HG03571 (cell line): ENCODE data around the gene PCNX1.

ENCODE experiments used
- ATAC-seq: cut with Tn5 transposase; IDR thresholded peaks from one replicate; pipeline ENCODE4 v1.9.1; 2021; ENCODE audit not compliant: unreplicated experiment

The PCNX1 gene

GRCh38 chr14:70888681-70889175 is 18.5 kb upstream of the PCNX1 start:
- no peak for ATAC-seq

DNA sequence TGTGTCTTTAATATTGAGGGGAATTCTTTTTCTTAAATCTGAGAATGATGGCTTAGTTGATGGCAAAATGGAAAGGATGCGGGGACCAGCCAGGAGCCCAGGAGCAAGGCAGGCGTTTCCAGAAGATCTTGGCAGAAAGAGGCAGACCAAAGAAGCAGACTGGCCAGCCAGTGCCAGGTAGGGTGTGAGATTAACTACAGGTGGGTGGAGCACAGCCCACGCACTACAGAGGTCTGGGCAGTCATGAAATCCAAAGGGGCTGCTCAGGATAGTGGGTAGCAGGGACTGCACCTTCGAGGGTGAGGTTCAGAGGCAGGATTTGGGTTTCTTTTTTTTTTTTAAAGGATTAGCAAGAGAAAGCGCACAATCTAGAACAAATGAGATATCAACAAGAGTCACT is 17.7 kb upstream of the PCNX1 start:
- no peak for ATAC-seq

GRCh38 chr14:70890826-70891659 is 16.2 kb upstream of the PCNX1 start:
- no peak for ATAC-seq

- no peak for ATAC-seq
These were observed 15.5 kb upstream of the PCNX1 start for GRCh38 chr14:70891737-70892136.

DNA sequence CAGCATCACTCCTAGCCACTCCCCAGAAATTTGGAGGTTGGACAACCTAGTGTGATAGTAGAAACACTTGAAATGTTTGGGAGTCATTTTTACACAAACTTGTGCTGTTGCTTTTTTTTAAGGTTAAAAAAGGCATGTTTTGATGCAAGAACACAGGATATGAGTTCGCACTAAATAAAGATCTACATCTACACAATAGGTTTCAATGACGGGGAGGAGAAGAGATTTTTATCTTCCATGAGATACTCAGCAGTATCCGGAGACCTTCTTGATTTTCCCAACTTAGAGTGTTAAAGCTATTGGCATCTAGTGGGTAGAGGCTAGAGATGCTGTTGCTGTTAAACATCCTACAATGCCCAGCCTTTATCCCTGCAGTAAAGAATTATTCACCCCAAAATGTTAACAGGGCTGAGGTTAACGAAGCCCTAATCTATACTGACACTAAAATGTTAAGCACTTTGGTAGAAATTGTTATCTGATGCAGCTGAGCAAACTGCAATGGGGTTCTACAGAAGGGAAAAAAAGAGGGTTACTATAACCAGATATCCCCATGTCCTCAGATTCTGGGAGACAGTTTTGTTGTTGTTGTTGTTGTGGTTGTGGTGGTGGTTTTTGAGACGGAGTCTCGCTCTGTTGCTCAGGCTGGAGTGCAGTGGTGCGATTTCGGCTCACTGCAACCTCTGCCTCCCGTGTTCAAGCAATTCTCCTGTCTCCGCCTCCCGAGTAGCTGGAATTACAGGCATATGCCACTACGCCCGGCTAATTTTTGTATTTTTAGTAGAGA is 14.0 kb upstream of the PCNX1 start:
- no peak for ATAC-seq

GRCh38 chr14:70893858-70894291 is 13.4 kb upstream of the PCNX1 start:
- no peak for ATAC-seq

DNA sequence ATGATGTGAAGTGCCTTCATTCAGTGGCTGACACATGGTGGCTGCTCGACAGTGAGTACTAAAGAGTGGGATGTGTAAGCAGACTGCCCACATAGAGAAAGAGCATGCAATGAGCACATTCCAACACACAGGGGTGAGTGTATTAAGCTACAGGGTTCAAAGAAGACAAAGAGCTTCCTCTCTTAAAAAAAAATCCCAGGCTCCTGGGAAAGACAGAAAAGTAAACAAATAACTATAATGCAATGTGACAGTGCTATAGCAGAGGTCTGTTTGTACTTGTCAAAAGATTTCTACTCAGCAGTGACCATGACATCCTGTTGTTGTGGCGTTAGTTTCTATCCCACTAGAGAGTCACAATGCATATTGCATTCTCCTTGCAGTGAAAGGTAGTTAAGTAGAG is 12.4 kb upstream of the PCNX1 start:
- ATAC-seq: no peak

DNA sequence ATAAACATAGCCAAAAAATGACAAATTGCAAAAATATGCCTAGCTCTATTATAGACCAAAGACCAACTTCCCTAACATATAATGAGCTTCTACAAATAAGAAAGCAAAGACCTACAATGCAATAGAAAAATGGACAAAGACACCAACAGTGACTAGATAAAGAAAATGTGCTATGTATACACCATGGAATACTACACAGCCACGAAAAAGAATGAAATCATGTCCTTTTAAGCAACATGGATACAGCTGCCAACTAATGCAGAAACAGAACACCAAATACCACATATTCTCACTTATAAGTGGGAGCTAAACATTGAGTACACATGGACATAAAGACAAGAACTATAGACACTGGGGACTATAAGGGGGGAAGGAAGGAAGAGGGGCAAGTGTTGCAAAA is 10.9 kb upstream of the PCNX1 start:
- no peak for ATAC-seq

DNA sequence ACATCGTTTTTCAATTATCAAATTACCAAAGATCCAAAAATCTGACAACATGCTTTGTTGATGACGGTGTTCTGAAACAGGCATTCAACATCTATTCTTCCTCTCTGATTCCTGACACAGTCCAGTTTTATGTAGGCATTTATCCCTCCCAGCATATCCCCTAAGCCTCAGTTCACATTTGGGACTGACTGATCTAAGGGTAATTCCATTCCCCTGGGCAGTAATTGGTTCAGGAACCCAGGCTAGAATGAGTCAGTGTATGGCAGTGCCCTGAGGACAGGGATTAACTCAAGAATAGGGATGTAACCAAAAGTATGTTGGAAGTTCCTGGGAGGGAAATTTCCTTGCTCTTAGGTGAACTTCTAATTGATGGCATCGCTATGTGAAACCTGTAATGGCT is 10.3 kb upstream of the PCNX1 start:
- ATAC-seq: no peak

DNA sequence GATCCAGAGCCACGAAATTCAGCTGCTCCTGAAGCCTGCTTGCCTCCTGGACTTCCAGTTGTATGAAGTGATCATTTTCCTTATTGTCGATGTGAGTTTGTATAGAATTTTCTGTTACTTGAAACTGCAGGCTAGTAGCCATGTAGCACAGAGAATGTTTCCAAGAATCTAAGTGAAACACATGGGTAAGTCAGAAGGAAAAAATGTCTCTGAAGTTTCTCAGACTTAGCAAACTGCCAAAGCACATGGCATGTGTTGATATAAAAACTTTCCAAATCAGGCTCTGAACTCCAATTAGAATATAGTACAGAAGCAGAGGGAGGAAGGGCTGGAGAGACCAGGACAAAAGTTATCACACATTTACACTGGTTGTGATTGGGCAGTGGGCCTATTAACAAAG is 9.8 kb upstream of the PCNX1 start:
- no peak for ATAC-seq

- ATAC-seq: no peak
These were observed 9.0 kb upstream of the PCNX1 start for GRCh38 chr14:70898111-70898745.

DNA sequence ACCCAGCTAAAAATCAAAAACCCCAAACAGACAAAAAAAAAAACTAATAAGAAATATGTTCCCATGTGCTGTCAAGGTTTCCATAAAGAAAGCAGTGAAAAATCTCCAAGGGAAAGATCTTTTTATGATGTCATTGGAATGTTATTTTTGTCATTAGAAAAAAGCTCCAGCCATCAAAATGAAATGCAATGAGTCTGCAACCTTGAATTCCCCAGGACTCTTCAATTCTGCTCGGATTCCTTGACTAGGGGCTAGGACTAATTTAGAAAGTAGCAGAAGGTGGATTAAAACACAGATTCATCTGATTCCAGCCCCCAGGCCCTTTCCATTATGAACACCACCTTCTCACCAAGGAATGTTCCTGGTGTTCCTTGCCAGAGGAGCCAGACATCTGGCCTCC is 6.0 kb upstream of the PCNX1 start:
- ATAC-seq: no peak

DNA sequence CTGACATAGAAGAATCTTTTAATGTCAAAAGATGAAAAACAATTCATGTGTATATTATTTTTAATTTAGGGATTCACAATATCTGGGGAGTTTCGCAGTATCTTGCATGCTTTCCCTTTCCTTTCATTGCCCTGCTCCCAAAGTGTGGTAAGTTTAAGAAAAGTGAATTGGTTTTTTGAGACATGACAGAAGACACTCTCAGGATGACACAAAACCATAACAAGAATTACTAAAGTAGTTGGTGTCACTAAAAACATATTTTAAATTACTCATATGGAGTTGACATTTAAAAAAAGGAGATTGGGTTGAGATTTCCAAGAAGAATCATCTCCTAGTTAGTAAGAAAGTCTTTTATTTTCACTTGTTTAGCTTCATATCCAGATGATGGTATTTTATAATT is 5.1 kb upstream of the PCNX1 start:
- ATAC-seq: no peak

DNA sequence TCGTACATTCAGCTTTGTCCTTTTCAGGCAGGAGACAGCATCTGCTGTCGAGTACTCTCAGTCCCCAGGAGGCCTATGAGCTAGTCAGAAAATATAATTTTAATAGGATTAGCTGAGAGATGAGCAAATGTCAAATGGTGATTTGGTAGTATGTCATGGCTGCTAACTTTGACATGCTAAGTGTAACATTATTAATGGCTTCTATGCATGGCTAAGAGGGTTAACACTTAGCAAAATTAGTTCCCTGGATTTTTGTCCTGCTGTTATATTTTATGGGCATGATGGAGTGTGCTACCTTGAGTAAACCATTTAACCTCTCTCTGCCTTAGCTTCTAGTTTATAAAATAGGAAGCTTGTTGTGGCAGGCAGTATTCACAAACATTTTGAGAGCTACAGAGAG is 2.9 kb upstream of the PCNX1 start:
- no peak for ATAC-seq

DNA sequence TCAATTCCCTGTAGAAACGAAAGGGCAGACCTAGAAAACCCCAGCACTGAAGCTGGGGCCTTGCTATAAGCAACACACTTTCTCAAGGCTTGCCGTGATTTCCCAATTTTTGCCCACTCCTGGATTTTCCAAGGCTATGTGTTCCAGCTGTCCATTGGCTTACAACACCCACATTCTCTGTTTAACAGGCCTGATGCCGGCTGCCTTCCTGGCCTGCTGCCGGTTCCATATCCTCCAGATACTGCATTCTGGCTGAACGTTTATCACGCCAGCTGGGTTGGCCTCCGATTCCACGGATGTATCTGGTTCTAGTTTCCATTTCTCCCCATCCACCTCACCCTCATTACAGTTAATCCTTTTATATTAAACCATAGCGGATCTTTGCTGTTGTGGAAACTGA is 2.0 kb upstream of the PCNX1 start:
- no peak for ATAC-seq

DNA sequence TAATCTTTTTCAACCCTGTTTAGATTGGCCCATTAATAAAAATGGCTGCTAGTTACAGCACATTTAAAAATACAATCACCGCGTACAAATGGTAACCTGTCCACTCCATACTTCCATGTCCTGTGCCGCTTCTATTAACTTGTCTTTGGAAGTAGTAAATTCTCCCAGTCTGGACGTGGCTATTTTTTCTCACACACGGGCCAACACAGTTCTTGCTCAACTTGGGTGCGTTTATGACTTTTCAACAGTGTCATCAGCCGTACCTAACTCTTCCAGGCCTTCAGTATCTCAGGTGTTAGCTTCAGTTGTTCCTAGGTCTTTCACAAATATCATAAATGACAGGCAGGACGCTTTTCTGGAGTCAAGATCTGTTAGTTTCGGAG is 475 bp upstream of the PCNX1 start:
- no peak for ATAC-seq

DNA sequence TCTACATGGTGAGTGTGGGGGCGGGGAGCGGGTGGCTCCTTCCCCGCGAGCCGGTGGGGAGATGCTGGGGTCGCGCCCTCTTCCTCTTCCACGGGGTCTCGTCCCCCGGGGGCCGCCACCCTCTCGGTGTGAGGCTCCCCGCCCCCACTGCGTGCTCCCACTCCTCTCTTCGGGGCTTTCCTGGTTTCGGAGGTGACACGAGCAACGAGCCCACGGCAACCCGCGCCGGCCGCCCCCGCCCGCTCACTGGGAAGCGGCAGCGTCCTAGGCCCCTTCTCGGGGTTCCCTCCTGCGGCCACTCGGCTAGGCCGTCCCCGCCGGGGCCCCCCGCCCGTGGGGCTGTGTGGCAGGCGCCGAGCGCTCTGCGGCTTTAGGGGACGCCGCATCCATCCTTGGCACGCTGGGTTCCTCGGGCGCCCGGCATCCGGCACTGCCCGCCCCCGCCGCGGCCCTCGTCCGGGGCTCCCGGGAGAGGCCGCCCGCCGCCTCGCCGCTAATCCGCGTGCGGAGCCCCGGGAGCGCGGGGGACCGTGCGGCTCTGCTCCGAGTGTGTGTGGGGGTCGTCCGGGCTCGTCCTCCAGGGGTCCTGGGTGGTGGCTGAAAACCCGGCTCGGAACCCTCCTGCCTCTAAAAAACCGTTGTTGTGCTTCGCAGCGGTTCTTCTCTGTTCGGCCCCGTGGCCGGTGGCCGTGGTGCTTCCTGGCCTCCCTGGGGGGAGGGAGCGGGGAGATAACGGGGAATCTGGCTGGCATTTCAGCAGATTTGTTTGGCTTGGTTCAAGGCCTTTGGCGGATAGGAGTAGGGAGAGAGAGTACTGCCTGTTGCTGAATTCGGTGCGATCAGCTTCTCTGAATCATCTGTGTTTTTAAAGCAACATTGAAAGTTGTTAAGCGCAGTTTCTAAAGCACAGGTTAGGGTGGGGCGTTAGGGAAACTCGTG is 1.0 kb downstream of the PCNX1 start:
- ATAC-seq: peak; percentile 24

DNA sequence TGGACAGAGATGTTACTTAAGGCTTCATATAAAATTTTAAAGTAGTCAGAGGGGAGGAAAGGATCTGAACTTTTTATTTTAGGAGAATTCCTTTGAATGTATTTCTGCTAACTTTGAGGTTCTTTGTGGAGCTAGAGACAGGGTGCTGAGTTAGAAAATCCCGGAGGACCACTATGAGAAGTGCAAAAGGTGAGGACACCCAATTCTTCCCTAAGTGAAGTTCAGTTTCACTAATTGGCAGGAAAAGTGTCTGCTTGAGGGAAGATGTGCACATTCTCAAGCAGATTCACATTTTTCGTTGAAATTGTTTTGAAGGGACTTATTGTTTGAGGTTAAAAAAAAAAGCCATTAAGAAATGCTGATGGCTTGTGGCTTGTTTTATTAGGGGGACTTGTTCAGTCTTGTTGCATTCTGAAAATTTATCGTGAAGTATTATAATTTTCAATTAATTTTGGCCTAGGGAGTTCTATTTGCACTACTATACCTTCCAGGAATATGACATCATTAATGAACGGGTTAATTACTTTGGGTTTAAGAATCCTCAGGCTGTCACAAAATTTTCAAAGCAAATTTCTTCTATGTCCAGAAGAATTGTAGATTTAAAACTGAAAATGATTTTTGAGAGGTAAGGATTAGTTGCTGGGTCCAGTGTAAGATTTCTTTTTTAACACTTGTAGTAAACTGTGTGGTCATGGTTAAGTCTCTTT is 1.8 kb downstream of the PCNX1 start:
- ATAC-seq: no peak

DNA sequence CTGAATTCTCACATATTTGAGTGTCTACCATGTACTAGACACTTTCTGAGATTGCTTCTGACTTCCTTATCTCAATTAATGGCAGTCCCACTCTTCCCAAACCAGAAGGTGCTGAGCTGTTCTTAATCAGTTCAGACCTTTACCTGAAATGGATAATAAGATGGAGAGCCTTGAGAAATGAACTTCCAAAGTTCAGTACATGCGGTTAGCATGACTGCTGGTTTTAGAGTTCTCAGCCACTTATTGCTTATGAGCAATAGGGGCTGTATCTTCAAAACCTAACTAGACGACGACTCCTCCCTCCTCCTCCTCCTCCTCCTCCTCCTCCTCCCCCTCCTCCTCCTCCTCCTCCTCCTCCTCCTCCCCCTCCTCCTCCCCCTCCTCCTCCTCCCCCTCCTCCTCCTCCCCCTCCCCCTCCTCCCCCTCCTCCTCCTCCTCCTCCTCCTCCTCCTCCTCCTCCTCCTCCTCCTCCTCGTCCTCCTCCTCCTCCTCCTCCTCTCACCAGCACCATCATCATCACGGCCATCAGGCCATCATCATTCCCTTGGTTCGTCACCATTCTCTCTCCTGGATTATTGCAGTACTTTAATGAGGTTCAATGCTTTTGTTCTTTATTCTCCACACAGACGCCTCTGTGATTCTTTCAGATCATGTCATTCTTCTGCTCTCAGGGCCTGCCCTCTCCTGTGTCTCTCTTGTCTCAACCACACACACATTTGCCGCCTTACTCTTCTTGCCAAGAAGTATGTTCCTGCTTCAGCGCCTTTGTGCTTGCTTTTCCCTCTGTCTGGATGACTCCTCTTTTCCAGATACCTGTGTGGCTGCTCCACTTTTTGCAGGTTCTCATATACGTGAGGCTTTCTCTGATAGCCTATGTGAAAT is 2.7 kb downstream of the PCNX1 start:
- no peak for ATAC-seq
